Activated CD4-positive, alpha-beta T cell treated with anti-CD3 and anti-CD28 coated beads, Interleukin-2, Interleukin-6, amounts not matched to agents 100 ng/mL and 50 ng/mL, durations not matched to agents 16 hours and 8 hours (primary cell): ENCODE data around the gene CLDN34.

Experiments used
- DNase-seq: peaks from one replicate; pipeline ENCODE4 v3.0.0-alpha.2; 2020

The CLDN34 gene

DNA sequence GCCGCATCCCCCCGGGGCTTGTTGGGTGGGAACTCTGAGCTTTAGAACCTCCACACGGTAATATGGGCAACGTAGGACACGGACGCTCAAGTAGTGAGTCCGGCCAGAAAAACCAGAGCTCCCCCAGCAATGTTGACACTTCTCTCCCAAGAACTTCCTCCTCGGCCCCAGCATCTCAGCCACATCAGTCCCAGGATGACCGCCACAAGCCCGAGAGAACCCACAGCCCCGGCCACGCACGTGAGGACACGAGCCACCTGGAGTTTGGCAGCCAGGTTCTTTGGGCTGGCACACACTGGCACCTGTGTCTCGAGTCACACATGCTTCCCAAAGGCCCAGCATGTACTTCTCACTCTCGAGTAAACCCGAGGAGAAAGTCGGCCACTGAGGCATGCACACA lies 16.3 kb downstream of the CLDN34 start:
- no peak for DNase-seq

GRCh38 chrX:9983846-9984245 lies 16.7 kb downstream of the CLDN34 start:
- no peak for DNase-seq

- no peak for DNase-seq
Measured at GRCh38 chrX:9988762-9989161, 21.6 kb downstream of the CLDN34 start.

- no peak for DNase-seq
Measured at GRCh38 chrX:9992061-9992460, 24.9 kb downstream of the CLDN34 start.

- no peak for DNase-seq
Measured at GRCh38 chrX:9992724-9993123, 25.6 kb downstream of the CLDN34 start.

DNA sequence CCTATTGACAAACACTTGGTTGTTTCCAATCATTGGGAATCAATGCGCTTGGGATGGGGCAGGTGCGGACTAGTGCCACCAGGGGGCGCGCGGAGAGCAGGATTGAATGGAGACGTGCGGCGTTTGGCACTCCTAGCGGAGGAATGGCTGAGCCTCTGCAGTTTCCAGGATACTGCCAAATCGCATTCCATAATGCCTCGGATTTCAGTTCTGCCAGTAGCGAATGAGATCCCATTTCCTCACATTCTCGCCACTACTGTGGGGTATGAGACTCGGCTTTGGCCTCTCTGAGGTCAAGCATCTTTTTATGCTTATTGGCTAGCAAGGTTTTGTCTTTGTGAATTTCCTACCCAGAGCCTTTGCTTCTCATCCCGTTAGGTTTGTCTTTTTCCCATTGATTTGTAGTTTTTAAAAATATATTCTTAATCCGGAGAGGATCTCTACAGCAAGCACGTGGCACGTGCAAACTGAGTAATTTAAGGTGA lies 28.7 kb downstream of the CLDN34 start:
- peak; percentile 83 for DNase-seq

DNA sequence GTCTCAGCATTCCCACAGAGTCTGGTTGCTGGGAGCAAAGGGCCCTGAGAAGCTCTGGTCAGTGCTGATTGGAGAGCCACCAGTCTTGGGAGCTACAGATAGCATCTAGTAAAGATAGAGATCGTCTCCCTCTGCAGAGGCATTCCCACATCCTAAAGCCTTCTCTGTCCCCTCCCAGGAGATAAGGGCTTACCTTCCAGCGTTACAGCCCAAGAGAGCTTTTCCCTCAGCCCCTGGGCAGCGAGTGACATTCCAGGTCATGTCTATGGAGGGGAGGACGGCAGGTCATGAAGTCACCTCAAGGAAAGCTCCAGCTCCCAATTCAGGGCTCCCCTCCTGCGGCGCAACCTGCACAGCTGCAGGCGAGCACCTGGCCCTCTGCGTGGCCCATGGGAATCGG lies 29.9 kb downstream of the CLDN34 start:
- no peak for DNase-seq

GRCh38 chrX:9997524-9997923 lies 30.4 kb downstream of the CLDN34 start:
- peak; percentile 65 for DNase-seq

DNA sequence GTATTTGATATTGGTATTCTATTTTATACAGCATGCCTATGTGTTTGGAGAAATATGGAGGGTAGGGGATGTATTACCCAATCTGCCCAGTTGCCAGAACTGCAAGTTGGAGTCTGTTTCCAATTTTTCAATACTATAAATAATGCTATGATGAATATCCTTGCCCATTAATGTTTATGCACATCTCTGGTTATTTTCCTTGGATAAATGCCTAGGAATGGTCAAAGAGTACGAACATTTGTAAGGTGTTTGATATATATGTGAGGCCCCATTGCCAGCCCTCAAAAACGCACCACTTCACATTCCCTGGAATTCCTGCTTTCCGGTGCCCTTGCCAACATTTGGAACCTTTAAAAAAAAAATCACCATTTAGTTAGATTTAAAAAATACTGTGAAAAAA lies 34.3 kb downstream of the CLDN34 start:
- DNase-seq: no peak

DNA sequence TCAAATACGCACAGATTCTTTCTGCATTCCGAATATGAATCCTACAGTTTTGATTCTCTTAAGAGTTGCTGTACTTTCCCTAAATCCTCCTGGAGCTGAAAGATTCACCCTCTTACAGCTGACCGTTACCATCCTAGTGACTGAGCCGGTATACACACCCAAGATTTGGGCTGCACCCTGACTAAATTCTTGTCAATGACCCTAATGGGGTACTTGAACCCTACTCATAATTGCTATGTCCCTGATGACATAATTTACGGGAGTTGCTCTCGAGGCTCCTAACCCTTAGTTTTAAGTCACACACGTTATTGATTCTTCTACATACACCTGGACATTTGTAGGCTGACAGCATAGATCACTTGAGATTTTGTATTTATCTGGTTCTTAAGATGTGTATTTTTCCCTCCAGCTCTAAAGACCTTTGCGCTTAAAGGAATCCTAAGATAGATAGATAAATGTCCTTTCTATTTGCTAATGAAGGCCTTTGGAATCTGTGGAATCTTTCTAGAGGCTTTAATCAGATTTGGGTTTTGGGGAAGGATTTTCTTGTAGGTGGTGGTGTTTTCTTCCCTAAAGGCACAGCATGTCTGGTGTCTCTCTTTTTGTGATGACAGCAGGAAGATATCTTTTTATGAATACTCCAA lies 37.8 kb downstream of the CLDN34 start:
- no peak for DNase-seq

DNA sequence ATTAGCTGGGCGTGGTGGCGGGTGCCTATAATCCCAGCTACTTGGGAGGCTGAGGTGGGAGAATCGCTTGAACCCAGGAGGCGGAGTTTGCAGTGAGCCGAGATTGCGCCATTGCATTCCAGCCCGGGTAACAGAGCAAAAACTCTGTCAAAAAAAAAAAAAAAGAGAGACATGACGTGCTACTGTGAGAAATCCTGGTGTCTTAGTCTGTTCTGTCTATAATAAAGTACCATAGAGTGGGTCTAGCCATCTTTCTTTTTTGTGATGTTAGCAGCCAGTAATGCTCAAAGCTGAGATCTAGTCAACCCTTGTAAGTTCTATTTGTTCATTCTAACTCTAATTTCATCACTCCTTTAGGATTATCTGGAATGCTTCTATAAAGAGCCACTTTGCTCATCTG lies 38.9 kb downstream of the CLDN34 start:
- no peak for DNase-seq

GRCh38 chrX:10006770-10007169 lies 39.6 kb downstream of the CLDN34 start:
- DNase-seq: no peak

DNA sequence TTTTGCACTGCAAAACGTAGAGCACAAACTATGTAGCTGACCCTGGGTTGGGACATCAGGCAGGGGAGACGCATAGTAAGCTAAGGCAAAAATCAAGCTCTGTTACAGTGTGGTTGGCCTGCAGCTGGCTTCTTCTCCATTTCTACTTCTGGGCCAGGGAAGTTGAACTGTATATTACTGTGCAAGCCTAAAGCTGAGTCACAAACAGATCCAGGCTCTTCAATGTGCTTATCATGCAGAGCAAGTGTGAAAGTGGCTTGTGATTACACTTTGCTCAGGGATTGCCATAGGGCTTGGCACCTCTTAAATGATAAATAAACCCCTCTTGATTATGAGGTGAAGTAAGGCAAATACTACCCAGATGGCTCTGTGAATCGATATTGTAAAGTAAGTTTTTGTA lies 40.5 kb downstream of the CLDN34 start:
- no peak for DNase-seq

GRCh38 chrX:10008483-10009056 lies 41.4 kb downstream of the CLDN34 start:
- DNase-seq: no peak

DNA sequence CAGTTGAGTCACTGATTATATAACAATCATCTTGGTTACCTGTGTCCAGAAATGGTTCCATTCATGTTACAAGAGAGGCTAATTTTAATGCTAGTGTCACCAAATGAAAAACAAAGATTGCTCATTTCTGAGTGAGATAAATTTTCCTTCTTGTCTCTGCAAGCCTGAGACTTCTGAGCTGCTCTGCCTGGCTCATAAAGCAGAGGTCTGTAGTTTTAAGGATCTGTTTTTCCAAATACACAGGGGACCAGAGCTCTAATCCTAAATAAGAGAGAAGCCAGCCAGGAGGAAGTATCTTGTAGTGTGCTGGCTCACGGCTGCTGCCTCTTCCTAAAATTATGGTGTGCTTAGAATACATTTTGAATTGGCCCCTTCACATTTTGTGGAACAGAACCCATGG lies 42.6 kb downstream of the CLDN34 start:
- DNase-seq: no peak

GRCh38 chrX:10010686-10011085 lies 43.5 kb downstream of the CLDN34 start:
- no peak for DNase-seq

- peak; percentile 22 for DNase-seq
Measured at GRCh38 chrX:10011261-10011931, 44.2 kb downstream of the CLDN34 start.

GRCh38 chrX:10011991-10012390 lies 44.8 kb downstream of the CLDN34 start:
- DNase-seq: no peak

DNA sequence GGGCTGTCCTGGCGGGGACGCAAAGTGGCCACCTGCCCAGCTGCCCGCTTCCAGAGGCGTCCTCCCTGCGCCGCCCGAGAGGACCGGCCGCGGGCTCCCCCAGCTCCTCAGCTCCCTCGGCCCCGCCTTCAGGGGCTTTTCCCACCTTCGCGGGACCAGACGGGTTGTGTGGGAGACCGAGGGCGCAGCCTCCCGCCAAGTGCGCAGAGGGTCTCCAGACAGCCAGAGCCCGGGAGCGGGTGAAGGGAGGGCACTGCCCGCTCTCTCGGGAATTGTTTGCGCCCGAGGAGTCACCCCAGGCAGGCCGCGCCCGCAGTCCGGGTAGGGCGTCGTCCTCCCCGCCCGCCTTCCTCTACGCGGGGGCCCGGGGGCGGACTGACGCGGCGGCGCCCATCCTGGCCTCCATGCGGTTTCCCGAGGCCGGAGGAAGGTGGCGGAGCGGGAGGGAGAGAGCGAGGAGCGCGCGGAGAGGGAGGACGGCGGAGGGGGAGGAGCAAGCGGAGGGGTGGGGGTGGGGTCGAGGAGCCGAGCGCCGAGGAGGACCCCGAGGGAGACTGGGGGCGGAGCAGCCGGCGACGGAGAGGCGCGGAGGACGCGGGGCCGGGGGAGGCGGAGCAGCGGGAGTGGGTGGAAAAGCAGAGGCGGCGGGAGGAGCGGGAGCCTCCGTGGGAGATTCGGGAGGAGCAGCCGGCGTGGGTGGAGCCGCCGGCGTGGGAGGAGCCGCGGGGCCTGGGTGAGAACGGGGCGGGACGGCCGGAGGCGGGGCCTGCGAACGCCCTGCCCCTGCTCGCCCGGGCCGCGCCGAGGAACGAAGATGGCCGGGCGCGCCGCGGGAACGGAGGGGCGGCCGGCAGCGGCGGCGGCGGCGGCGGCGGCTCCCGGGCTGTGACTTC lies 47.5 kb downstream of the CLDN34 start:
- peak; percentile 80 for DNase-seq

DNA sequence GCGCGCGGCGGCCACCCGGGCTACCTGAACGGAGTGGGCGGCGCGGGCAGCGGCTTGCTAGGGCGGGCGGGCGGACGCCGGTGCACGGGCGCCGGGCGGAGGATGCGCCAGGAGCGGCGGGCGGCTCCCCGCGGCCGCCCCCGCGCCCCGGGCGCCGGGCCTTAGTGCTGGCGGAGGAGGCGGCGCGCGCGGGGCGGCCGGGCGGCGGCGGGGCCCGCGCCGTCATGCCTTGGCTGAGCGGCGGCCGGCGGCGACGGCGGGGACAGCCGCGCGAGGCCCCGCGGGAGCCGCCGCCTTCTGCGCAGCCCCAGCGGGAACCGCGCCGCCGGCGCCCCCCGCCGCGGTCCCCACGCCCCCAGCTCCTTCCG lies 48.2 kb downstream of the CLDN34 start:
- no peak for DNase-seq

DNA sequence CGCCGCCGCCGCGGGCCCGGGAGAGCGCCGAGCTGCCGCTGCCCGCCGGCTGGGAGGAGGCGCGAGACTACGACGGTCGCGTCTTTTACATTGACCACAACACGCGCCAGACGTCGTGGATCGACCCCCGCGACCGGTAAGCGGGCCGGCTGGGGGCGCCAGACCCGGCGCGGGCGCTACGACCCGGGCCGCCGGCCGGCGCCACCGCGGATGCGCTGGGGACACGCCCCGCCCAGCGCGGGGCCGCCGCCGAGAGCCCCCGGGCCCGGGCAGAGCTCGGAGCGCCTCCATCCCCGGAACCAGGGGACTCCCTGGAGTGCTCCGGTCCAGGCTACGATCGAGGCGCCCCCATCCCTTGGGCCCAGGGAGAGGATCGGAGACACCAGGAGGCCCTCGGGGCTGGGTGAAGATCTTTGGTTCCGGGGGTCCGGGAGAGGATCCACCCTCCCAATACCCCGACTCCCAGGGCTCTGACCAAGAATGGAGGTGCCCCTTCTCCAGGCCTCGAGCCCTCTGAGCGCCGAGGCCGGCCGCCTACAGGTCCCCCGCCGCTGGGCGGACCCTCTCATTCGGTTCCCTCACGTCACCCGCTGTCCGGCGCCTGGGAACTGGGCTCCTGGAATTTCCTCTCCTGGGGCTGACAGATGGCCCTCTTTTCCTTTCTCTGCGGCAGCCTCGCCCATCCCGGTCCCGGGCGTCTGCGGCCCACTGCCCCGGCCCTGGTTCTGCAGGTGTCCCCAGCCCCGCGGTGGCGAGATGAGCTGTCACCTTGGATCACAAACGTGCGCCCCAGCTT lies 48.8 kb downstream of the CLDN34 start:
- no peak for DNase-seq

DNA sequence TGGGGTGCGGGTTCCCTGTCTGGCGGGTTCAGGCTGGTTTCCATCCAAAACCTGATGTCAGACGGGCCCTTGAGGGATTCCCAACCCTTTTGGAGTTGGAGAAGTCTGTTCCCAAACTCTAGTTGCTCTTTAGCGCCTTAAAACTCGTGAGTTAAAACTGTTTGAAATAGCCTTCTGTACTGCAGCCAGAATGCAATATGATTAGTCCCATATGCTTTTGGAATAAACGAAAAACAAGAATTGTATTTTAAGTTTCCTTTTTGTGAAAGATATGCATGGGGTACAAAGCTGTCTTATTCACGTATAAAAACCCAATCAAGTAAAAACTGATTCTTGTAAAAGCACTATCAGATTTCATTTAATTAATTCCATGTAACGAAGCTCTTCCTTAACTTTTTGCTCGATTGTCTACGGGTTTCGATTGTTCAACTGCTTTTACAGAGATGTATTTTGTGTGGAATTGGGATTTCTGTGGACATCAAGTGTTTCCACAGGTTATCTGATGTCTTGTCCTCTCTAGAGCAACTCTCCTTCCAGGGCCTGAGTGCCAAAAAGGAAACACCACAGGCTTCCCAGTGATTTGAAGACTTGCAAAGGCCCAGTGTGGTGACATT lies 49.5 kb downstream of the CLDN34 start:
- DNase-seq: no peak
